UCSD-AML1 (cell line): ENCODE results near the gene EIF2A.
A peak's percentile ranks its signal among the peaks of the same experiment; 100 is the strongest.

Experiments
- DNase-seq: peaks from one replicate; lab custom pipeline; 2025; ENCODE audit not compliant: unreplicated experiment; lab: John Stamatoyannopoulos, UW

The EIF2A gene

GRCh38 chr3:150543128-150543527 lies 3.5 kb upstream of the EIF2A start:
- no peak for DNase-seq

GRCh38 chr3:150543531-150543930 lies 3.1 kb upstream of the EIF2A start:
- DNase-seq = no peak

GRCh38 chr3:150544041-150544440 lies 2.5 kb upstream of the EIF2A start:
- DNase-seq = no peak

GRCh38 chr3:150544726-150545125 lies 1.9 kb upstream of the EIF2A start:
- DNase-seq = no peak

GRCh38 chr3:150545419-150546225 lies 965 bp upstream of the EIF2A start:
- peak; percentile 36 for DNase-seq

- no peak for DNase-seq
Measured at GRCh38 chr3:150547045-150547741, 606 bp downstream of the EIF2A start.

- DNase-seq = no peak
Measured at GRCh38 chr3:150555859-150556436, 9.4 kb downstream of the EIF2A start.

- DNase-seq = no peak
Measured at GRCh38 chr3:150556792-150557191, 10.2 kb downstream of the EIF2A start.

- DNase-seq = no peak
Measured at GRCh38 chr3:150557725-150558124, 11.1 kb downstream of the EIF2A start.

- DNase-seq = no peak
Measured at GRCh38 chr3:150564243-150564642, 17.7 kb downstream of the EIF2A start.

GRCh38 chr3:150567328-150567727 lies 20.7 kb downstream of the EIF2A start:
- no peak for DNase-seq

- no peak for DNase-seq
Measured at GRCh38 chr3:150577855-150578254, 31.3 kb downstream of the EIF2A start.

GRCh38 chr3:150581174-150581573 lies 34.6 kb downstream of the EIF2A start:
- DNase-seq = no peak

- no peak for DNase-seq
Measured at GRCh38 chr3:150582620-150583019, 36.0 kb downstream of the EIF2A start.

- DNase-seq = no peak
Measured at GRCh38 chr3:150583028-150583427, 36.4 kb downstream of the EIF2A start.

GRCh38 chr3:150588027-150588830 lies 41.6 kb downstream of the EIF2A start:
- DNase-seq = no peak

- DNase-seq = no peak
Measured at GRCh38 chr3:150589759-150590158, 43.2 kb downstream of the EIF2A start.

- DNase-seq = no peak
Measured at GRCh38 chr3:150594150-150594549, 47.6 kb downstream of the EIF2A start.

- DNase-seq = no peak
Measured at GRCh38 chr3:150597646-150598045, 51.1 kb downstream of the EIF2A start.

GRCh38 chr3:150599611-150600297 lies 53.2 kb downstream of the EIF2A start:
- DNase-seq = no peak
